ENCODE data around the gene SERTM1. TPM values are rescaled to one million over a fixed set of nuclear protein-coding genes. Genes with fewer than 3 reads are reported as not detected.
A peak's percentile ranks its signal among the peaks of the same experiment; 100 is the strongest.

The SERTM1 gene
- total and polyA plus RNA-seq, 2 donors (not counting 3 experiments of a cell fraction or from before 2014, with no cell fraction given): 0.06 TPM; not detected in 1

- Histone ChIP-seq H3K79me2 (ENCODE audit: control insufficient read depth, insufficient read depth, low read length) (no peaks in the 10 kb centered on the region), H4K20me1 (replicated peaks; ENCODE audit: control insufficient read depth, extremely low read depth, insufficient read depth, low read length) (no peaks in the 10 kb centered on the region), H3K4me3 (replicated peaks in 1 of 3; ENCODE audit: insufficient read depth in 1 of 3, low read depth in 1 of 3, low read length in 3 of 3) (no peak overlapping the region), H3K36me3 (ENCODE audit: control insufficient read depth in 2 of 2, extremely low read depth in 1 of 2, insufficient read depth in 2 of 2, low read length in 2 of 2) (no peaks in the 10 kb centered on the region), H3K27me3 (ENCODE audit: control insufficient read depth in 2 of 2, insufficient read depth in 2 of 2, low read length in 2 of 2) (peaks cover 2 to 3% of the 10 kb centered on the region in 2 experiments), H3K9me1 (replicated peaks; ENCODE audit: control insufficient read depth, extremely low read depth, insufficient read depth, low read length) (no peaks in the 10 kb centered on the region), H3K9ac (replicated peaks; ENCODE audit: extremely low read depth, insufficient read depth, low read length) (no peak overlapping the region), H3K4me1 (ENCODE audit: control insufficient read depth, extremely low read depth, insufficient read depth, low read length) (no peaks in the 10 kb centered on the region), H2AFZ (ENCODE audit: low read depth, low read length) (no peak overlapping the region), H3K4me2 (ENCODE audit: insufficient read depth, low read length) (no peak overlapping the region), H3K9me3 (replicated peaks; ENCODE audit: control insufficient read depth, insufficient read depth, low read length) (no peaks in the 10 kb centered on the region), H3K27ac (ENCODE audit: insufficient read depth, low read depth, low read length) (no peak overlapping the region)
- dilution Hi-C loops (cut with MboI; ENCODE audit: extremely low pct_ligation_motif_present, low sequenced_read_pairs): no loop called here
- FAIRE-seq (no peak), DNase-seq (ENCODE audit: low read depth, low spot score) (no peak)
- POLR2A ChIA-PET: no interaction called here
- no TSS peak for BruUV-seq (replicated peaks)
- TF ChIP-seq FOS (IDR thresholded peaks at IDR 0.05; ENCODE audit: borderline replicate concordance, insufficient read depth, low read length) (peak; percentile 8), MYC (IDR thresholded peaks at IDR 0.05; ENCODE audit: low read depth, low read length) (no peak)
- intact Hi-C loops (cut with micrococcal nuclease): no loop called here
- CTCF ChIA-PET: interaction anchor here (1.6 kb wide), 1 partner anchor 10 kb away, joined by 6 read pairs; no protein-coding TSS in a partner anchor
These were observed 12.1 kb downstream of the SERTM1 start for GRCh38 chr13:36685927-36686326.

GRCh38 chr13:36696410-36697010, 22.7 kb downstream of the SERTM1 start:
- Histone ChIP-seq H3K27me3 (ENCODE audit: control insufficient read depth in 2 of 2, insufficient read depth in 2 of 2, low read length in 2 of 2) (peaks cover 8 to 21% of the 10 kb centered on the region in 2 experiments), H4K20me1 (replicated peaks; ENCODE audit: control insufficient read depth, extremely low read depth, insufficient read depth, low read length) (no peaks in the 10 kb centered on the region), H3K9me1 (replicated peaks; ENCODE audit: control insufficient read depth, extremely low read depth, insufficient read depth, low read length) (no peaks in the 10 kb centered on the region), H3K4me1 (ENCODE audit: control insufficient read depth, extremely low read depth, insufficient read depth, low read length) (no peaks in the 10 kb centered on the region), H3K27ac (ENCODE audit: insufficient read depth, low read depth, low read length) (no peak overlapping the region), H3K4me3 (replicated peaks in 1 of 3; ENCODE audit: insufficient read depth in 1 of 3, low read depth in 1 of 3, low read length in 3 of 3) (no peak overlapping the region), H3K9ac (replicated peaks; ENCODE audit: extremely low read depth, insufficient read depth, low read length) (no peak overlapping the region), H2AFZ (ENCODE audit: low read depth, low read length) (no peak overlapping the region), H3K36me3 (ENCODE audit: control insufficient read depth in 2 of 2, extremely low read depth in 1 of 2, insufficient read depth in 2 of 2, low read length in 2 of 2) (no peaks in the 10 kb centered on the region), H3K79me2 (ENCODE audit: control insufficient read depth, insufficient read depth, low read length) (no peaks in the 10 kb centered on the region), H3K4me2 (ENCODE audit: insufficient read depth, low read length) (no peak overlapping the region), H3K9me3 (replicated peaks; ENCODE audit: control insufficient read depth, insufficient read depth, low read length) (no peaks in the 10 kb centered on the region)
- TF ChIP-seq GATA2 (IDR thresholded peaks at IDR 0.05; ENCODE audit: insufficient read depth, insufficient read length, low read depth, low read length) (no peak), FOS (IDR thresholded peaks at IDR 0.05; ENCODE audit: borderline replicate concordance, insufficient read depth, low read length) (no peak), POLR2AphosphoS5 (IDR thresholded peaks at IDR 0.05; ENCODE audit: insufficient read depth, low read depth, low read length) (no peak), MAX (IDR thresholded peaks at IDR 0.05; ENCODE audit: insufficient read depth, insufficient read length) (no peak), CTCF (IDR thresholded peaks at IDR 0.05; ENCODE audit: extremely low read depth in 1 of 2, insufficient read depth in 1 of 2, low read depth in 1 of 2, low read length in 2 of 2) (no peak), EZH2 (IDR thresholded peaks at IDR 0.05; ENCODE audit: borderline replicate concordance, low read depth, low read length, severe bottlenecking) (no peak), JUN (IDR thresholded peaks at IDR 0.05; ENCODE audit: borderline replicate concordance, insufficient read depth, insufficient read length, low read depth) (no peak), POLR2A (IDR thresholded peaks at IDR 0.05; ENCODE audit: low read depth, low read length) (no peak), MYC (IDR thresholded peaks at IDR 0.05; ENCODE audit: low read depth, low read length) (no peak)
- BruUV-seq (replicated peaks): no TSS peak
- intact Hi-C loops (cut with micrococcal nuclease) (no loop called here), dilution Hi-C loops (cut with MboI; ENCODE audit: extremely low pct_ligation_motif_present, low sequenced_read_pairs) (no loop called here)
- FAIRE-seq (no peak), DNase-seq (ENCODE audit: low read depth, low spot score) (no peak)
- ChIA-PET POLR2A (no interaction called here), CTCF (interaction anchor here (1.5 kb wide), 1 partner anchor 11 kb away, joined by 6 read pairs; no protein-coding TSS in a partner anchor)

All from endothelial cell of umbilical vein (primary cell).